ENCODE measurements around the gene HLA-DQB1. TPM values are rescaled to one million over a fixed set of nuclear protein-coding genes. Genes with fewer than 3 reads are reported as not detected.
"Not testable (repeated sequence)": the region's sequence is repeated elsewhere in the genome, so short reads cannot be mapped to it uniquely, and the experiment has no call there.

Gene HLA-DQB1
- polyA plus RNA-seq, 1 donor, result 1.6 TPM

- no peak for DNase-seq (ENCODE audit: low read depth)
Measured at GRCh38 chr6:32662836-32663235, 3.6 kb downstream of the HLA-DQB1 start.

- no peak for DNase-seq (ENCODE audit: low read depth)
Measured at GRCh38 chr6:32662099-32662498, 4.4 kb downstream of the HLA-DQB1 start.

GRCh38 chr6:32659856-32660595 is 6.4 kb downstream of the HLA-DQB1 start:
- DNase-seq (ENCODE audit: low read depth), result no peak

GRCh38 chr6:32658268-32658897 is 8.1 kb downstream of the HLA-DQB1 start:
- no peak for DNase-seq (ENCODE audit: low read depth)

GRCh38 chr6:32657819-32658218 is 8.6 kb downstream of the HLA-DQB1 start:
- DNase-seq (ENCODE audit: low read depth), result not testable (repeated sequence)

GRCh38 chr6:32657329-32657728 is 9.1 kb downstream of the HLA-DQB1 start:
- DNase-seq (ENCODE audit: low read depth), result not testable (repeated sequence)

- DNase-seq (ENCODE audit: low read depth), result no peak
Measured at GRCh38 chr6:32655203-32655710, 11.2 kb downstream of the HLA-DQB1 start.

GRCh38 chr6:32645047-32645703 is 21.3 kb downstream of the HLA-DQB1 start:
- no peak for DNase-seq (ENCODE audit: low read depth)

- DNase-seq (ENCODE audit: low read depth), result no peak
Measured at GRCh38 chr6:32643904-32644303, 22.6 kb downstream of the HLA-DQB1 start.

GRCh38 chr6:32642720-32643106 is 23.7 kb downstream of the HLA-DQB1 start:
- no peak for DNase-seq (ENCODE audit: low read depth)

GRCh38 chr6:32641785-32642719 is 24.4 kb downstream of the HLA-DQB1 start:
- not testable (repeated sequence) for DNase-seq (ENCODE audit: low read depth)

GRCh38 chr6:32641122-32641521 is 25.3 kb downstream of the HLA-DQB1 start:
- DNase-seq (ENCODE audit: low read depth), result no peak

GRCh38 chr6:32639440-32640394 is 26.7 kb downstream of the HLA-DQB1 start:
- DNase-seq (ENCODE audit: low read depth), result no peak

GRCh38 chr6:32638532-32639219 is 27.8 kb downstream of the HLA-DQB1 start:
- no peak for DNase-seq (ENCODE audit: low read depth)

GRCh38 chr6:32637883-32638282 is 28.6 kb downstream of the HLA-DQB1 start:
- DNase-seq (ENCODE audit: low read depth), result no peak

- no peak for DNase-seq (ENCODE audit: low read depth)
Measured at GRCh38 chr6:32637219-32637880, 29.1 kb downstream of the HLA-DQB1 start, which contains the start of gene HLA-DQA1. Gene HLA-DQA1 (plus strand): TSS chr6:32637406. CDS start chr6:32637459, 53 bp downstream.

GRCh38 chr6:32635526-32636123 is 30.8 kb downstream of the HLA-DQB1 start:
- DNase-seq (ENCODE audit: low read depth), result no peak

GRCh38 chr6:32629793-32630192 is 36.7 kb downstream of the HLA-DQB1 start:
- not testable (repeated sequence) for DNase-seq (ENCODE audit: low read depth)

GRCh38 chr6:32627831-32628230 is 38.6 kb downstream of the HLA-DQB1 start:
- no peak for DNase-seq (ENCODE audit: low read depth)
